ENCODE measurements around the gene DEPDC1. TPM values are rescaled to one million over a fixed set of nuclear protein-coding genes. Genes with fewer than 3 reads are reported as not detected.

Gene DEPDC1
- total and polyA plus RNA-seq, 12 donors = 0.03 to 6.7 (median 0.58) TPM; not detected in 1

DNA sequence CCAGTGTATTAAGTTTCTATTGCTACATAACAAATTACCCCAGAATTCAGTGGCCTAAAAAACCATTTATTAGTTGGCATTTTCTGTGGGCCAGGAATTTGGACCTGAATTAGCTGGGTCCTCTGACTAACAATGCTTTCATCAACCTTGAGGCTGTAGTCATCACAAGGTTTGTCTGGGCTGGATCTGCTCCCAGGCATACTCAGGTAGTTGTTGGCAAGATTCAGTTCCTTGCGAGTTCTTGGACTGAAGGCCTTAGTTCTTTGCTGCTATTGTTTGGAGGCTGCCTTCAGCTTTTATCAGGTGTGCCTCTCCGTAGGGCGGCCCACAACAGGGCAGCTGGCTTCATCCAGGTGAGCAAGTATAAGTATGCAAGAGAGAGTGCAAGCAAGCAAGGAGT lies 31.4 kb upstream of the DEPDC1 start:
- no peaks in the 10 kb centered on the region for H3K27me3 ChIP-seq
- no peaks in the 10 kb centered on the region for H3K9me3 ChIP-seq (replicated peaks in 1 of 3)
- no peaks in the 10 kb centered on the region for H3K36me3 ChIP-seq (replicated peaks in 1 of 2)
- no peak for DNase-seq
- H3K4me1 ChIP-seq (replicated peaks in 1 of 2) = no peaks in the 10 kb centered on the region
- H3K27ac ChIP-seq = no peak overlapping the region
- no peak overlapping the region for H3K4me3 ChIP-seq
- TF ChIP-seq, protein P1, sequence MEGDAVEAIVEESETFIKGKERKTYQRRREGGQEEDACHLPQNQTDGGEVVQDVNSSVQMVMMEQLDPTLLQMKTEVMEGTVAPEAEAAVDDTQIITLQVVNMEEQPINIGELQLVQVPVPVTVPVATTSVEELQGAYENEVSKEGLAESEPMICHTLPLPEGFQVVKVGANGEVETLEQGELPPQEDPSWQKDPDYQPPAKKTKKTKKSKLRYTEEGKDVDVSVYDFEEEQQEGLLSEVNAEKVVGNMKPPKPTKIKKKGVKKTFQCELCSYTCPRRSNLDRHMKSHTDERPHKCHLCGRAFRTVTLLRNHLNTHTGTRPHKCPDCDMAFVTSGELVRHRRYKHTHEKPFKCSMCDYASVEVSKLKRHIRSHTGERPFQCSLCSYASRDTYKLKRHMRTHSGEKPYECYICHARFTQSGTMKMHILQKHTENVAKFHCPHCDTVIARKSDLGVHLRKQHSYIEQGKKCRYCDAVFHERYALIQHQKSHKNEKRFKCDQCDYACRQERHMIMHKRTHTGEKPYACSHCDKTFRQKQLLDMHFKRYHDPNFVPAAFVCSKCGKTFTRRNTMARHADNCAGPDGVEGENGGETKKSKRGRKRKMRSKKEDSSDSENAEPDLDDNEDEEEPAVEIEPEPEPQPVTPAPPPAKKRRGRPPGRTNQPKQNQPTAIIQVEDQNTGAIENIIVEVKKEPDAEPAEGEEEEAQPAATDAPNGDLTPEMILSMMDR (IDR thresholded peaks at IDR 0.05) = no peak
- no peak for TF ChIP-seq POLR2A (IDR thresholded peaks at IDR 0.05)
- intact Hi-C loops (cut with DNase I) = no loop called here
- 62 to 83% (median 79%) methylated on average over 3 of the region's 3 CpGs for WGBS, 4 donors

- Histone ChIP-seq H3K36me3 (replicated peaks in 1 of 2) (no peaks in the 10 kb centered on the region), H3K9me3 (replicated peaks in 1 of 3) (no peaks in the 10 kb centered on the region), H3K27me3 (no peaks in the 10 kb centered on the region), H3K4me1 (replicated peaks in 1 of 2) (no peaks in the 10 kb centered on the region), H3K4me3 (no peak overlapping the region), H3K27ac (no peak overlapping the region)
- intact Hi-C loops (cut with DNase I) = no loop called here
- no peak for DNase-seq
- no peak for TF ChIP-seq POLR2A (IDR thresholded peaks at IDR 0.05)
- TF ChIP-seq, protein P1 (IDR thresholded peaks at IDR 0.05) = no peak
- 84 to 100% (median 88%) methylated on average over 2 of the region's 2 CpGs for WGBS, 4 donors
These were observed 28.9 kb upstream of the DEPDC1 start for GRCh38 chr1:68525781-68526180.

GRCh38 chr1:68521286-68521685 lies 24.4 kb upstream of the DEPDC1 start:
- no peaks in the 10 kb centered on the region for H3K4me1 ChIP-seq (replicated peaks in 1 of 2)
- H3K27ac ChIP-seq = no peak overlapping the region
- no peaks in the 10 kb centered on the region for H3K36me3 ChIP-seq (replicated peaks in 1 of 2)
- TF ChIP-seq POLR2A (IDR thresholded peaks at IDR 0.05) = no peak
- TF ChIP-seq, protein P1 (IDR thresholded peaks at IDR 0.05) = no peak
- intact Hi-C loops (cut with DNase I) = no loop called here
- no peaks in the 10 kb centered on the region for H3K9me3 ChIP-seq (replicated peaks in 1 of 3)
- no peaks in the 10 kb centered on the region for H3K27me3 ChIP-seq
- no peak overlapping the region for H3K4me3 ChIP-seq
- DNase-seq = no peak

DNA sequence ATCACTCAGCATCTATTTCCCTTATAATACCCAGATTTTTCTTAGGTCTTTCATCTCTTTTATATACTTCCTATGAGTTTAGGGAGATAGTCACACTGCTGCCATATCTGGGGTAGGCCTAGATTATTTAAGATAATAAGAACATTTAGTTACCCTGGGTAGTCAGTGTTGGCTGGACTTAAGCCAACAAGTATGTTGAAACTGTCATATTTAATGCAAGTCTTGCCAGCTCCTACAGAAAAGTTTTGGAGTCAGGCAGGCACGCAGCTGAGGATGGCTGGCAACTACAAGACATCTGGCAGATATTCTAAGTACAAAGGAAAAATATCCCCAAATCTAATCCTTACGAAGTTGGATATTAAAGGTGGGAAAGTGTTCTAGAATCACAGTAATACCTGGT lies 19.2 kb upstream of the DEPDC1 start:
- Histone ChIP-seq H3K4me1 (replicated peaks in 1 of 2) (no peaks in the 10 kb centered on the region), H3K36me3 (replicated peaks in 1 of 2) (no peaks in the 10 kb centered on the region), H3K27ac (no peak overlapping the region), H3K9me3 (replicated peaks in 1 of 3) (no peaks in the 10 kb centered on the region), H3K4me3 (no peak overlapping the region), H3K27me3 (no peaks in the 10 kb centered on the region)
- DNase-seq = no peak
- no peak for TF ChIP-seq POLR2A (IDR thresholded peaks at IDR 0.05)
- TF ChIP-seq, protein P1 (IDR thresholded peaks at IDR 0.05) = no peak
- intact Hi-C loops (cut with DNase I) = no loop called here
- WGBS, 4 donors = 61 to 74% (median 67%) methylated on average over 2 of the region's 2 CpGs

All from adrenal gland (tissue), 12 donors.